ENCODE results near the gene KBTBD4. TPM values are rescaled to one million over a fixed set of nuclear protein-coding genes. Genes with fewer than 3 reads are reported as not detected.

KBTBD4 gene
- total and polyA plus RNA-seq, 2 of the 13 experiments (the other 11 are each of a cell fraction or from before 2014, with no cell fraction given), result 8.5 to 12.8 TPM

DNA sequence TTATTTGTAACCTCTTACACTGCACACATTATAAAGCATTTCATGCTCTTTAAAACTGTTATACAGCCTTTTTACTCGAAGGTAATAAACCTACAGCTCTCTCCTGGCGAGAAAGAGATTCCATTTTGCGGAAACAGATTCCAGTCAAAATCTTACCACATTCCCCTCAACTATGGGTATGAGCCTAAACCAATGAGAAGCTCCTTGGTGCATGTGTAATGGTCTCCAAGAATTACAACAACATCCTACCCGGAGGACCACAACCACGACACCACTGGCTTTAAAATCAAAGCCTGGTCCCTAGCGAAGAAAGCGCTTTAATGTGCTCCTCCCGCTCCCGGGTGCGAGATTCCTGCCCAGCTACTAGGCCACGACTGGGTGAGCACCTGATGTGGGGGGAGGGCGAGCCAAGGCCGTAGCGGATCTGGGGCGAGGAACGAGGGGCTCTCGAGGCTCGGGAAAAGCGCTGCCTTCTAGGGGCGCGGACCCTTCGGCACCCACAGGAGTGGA, 26.7 kb downstream of the KBTBD4 start (continued):
- TF ChIP-seq ZNF207 (IDR thresholded peaks at IDR 0.05; ENCODE audit: borderline replicate concordance) (no peak), ZNF644 (CRISPR knock-in tag; IDR thresholded peaks at IDR 0.05; ENCODE audit: low read depth) (no peak), TBX2 (CRISPR knock-in tag; IDR thresholded peaks at IDR 0.05; ENCODE audit: borderline replicate concordance) (no peak), ZMYM2 (CRISPR knock-in tag; IDR thresholded peaks at IDR 0.05) (no peak), PCBP2 (optimal IDR thresholded peaks at IDR 0.05; ENCODE audit: low read depth, low read length, poor library complexity, severe bottlenecking) (no peak), HDAC6 (IDR thresholded peaks at IDR 0.05; ENCODE audit: low read depth, low read length) (no peak), SALL1 (CRISPR knock-in tag; IDR thresholded peaks at IDR 0.05) (peak; percentile 28; the same call in 1 of the 2 replicates), SRSF9 (IDR thresholded peaks at IDR 0.05; ENCODE audit: borderline replicate concordance, insufficient read depth, low read depth, low read length, poor library complexity, severe bottlenecking) (no peak), FOXA3 (CRISPR knock-in tag; IDR thresholded peaks at IDR 0.05) (no peak), MAFK (conservative IDR thresholded peaks at IDR 0.05 in 1 of 2, IDR thresholded peaks at IDR 0.05 in 1 of 2; ENCODE audit: low read length in 2 of 2) (no peak), ATF7-NPFF (CRISPR knock-in tag; IDR thresholded peaks at IDR 0.05; ENCODE audit: low read depth) (no peak), HIVEP1 (CRISPR knock-in tag; IDR thresholded peaks at IDR 0.05) (no peak), RFXANK (CRISPR knock-in tag; IDR thresholded peaks at IDR 0.05) (no peak), MEF2D (CRISPR knock-in tag; IDR thresholded peaks at IDR 0.05) (no peak), ZSCAN22 (CRISPR knock-in tag; IDR thresholded peaks at IDR 0.05) (no peak), PAF1 (CRISPR knock-in tag; IDR thresholded peaks at IDR 0.05) (no peak), DR1 (CRISPR knock-in tag; IDR thresholded peaks at IDR 0.05) (no peak), ZFP62 (CRISPR knock-in tag; IDR thresholded peaks at IDR 0.05) (no peak), GTF3A (CRISPR knock-in tag; conservative IDR thresholded peaks at IDR 0.05) (no peak), ZNF282 (IDR thresholded peaks at IDR 0.05; ENCODE audit: partially characterized antibody) (no peak), NFKB2 (CRISPR knock-in tag; IDR thresholded peaks at IDR 0.05; ENCODE audit: borderline replicate concordance) (no peak), ISL2 (CRISPR knock-in tag; IDR thresholded peaks at IDR 0.05) (no peak)
- TF ChIP-seq, protein P1, sequence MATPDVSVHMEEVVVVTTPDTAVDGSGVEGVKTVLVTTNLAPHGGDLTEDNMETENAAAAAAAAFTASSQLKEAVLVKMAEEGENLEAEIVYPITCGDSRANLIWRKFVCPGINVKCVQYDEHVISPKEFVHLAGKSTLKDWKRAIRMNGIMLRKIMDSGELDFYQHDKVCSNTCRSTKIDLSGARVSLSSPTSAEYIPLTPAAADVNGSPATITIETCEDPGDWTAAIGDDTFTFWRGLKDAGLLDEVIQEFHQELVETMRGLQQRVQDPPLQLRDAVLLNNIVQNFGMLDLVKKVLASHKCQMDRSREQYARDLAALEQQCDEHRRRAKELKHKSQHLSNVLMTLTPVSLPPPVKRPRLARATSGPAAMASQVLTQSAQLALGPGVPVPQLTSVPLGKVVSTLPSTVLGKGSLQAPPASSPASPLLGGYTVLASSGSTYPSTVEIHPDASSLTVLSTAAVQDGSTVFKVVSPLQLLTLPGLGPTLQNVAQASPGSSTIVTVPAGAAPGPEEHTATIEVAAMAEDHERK (CRISPR knock-in tag; IDR thresholded peaks at IDR 0.05; ENCODE audit: low read depth), result no peak
- TF ChIP-seq, protein P2, sequence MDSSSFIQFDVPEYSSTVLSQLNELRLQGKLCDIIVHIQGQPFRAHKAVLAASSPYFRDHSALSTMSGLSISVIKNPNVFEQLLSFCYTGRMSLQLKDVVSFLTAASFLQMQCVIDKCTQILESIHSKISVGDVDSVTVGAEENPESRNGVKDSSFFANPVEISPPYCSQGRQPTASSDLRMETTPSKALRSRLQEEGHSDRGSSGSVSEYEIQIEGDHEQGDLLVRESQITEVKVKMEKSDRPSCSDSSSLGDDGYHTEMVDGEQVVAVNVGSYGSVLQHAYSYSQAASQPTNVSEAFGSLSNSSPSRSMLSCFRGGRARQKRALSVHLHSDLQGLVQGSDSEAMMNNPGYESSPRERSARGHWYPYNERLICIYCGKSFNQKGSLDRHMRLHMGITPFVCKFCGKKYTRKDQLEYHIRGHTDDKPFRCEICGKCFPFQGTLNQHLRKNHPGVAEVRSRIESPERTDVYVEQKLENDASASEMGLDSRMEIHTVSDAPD (CRISPR knock-in tag; IDR thresholded peaks at IDR 0.05), result no peak
- TF ChIP-seq, protein P3, sequence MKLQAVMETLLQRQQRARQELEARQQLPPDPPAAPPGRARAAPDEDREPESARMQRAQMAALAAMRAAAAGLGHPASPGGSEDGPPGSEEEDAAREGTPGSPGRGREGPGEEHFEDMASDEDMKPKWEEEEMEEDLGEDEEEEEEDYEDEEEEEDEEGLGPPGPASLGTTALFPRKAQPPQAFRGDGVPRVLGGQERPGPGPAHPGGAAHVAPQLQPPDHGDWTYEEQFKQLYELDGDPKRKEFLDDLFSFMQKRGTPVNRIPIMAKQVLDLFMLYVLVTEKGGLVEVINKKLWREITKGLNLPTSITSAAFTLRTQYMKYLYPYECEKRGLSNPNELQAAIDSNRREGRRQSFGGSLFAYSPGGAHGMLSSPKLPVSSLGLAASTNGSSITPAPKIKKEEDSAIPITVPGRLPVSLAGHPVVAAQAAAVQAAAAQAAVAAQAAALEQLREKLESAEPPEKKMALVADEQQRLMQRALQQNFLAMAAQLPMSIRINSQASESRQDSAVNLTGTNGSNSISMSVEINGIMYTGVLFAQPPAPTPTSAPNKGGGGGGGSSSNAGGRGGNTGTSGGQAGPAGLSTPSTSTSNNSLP (IDR thresholded peaks at IDR 0.05; ENCODE audit: low read depth, low read length), result no peak
- TF ChIP-seq, protein P4, sequence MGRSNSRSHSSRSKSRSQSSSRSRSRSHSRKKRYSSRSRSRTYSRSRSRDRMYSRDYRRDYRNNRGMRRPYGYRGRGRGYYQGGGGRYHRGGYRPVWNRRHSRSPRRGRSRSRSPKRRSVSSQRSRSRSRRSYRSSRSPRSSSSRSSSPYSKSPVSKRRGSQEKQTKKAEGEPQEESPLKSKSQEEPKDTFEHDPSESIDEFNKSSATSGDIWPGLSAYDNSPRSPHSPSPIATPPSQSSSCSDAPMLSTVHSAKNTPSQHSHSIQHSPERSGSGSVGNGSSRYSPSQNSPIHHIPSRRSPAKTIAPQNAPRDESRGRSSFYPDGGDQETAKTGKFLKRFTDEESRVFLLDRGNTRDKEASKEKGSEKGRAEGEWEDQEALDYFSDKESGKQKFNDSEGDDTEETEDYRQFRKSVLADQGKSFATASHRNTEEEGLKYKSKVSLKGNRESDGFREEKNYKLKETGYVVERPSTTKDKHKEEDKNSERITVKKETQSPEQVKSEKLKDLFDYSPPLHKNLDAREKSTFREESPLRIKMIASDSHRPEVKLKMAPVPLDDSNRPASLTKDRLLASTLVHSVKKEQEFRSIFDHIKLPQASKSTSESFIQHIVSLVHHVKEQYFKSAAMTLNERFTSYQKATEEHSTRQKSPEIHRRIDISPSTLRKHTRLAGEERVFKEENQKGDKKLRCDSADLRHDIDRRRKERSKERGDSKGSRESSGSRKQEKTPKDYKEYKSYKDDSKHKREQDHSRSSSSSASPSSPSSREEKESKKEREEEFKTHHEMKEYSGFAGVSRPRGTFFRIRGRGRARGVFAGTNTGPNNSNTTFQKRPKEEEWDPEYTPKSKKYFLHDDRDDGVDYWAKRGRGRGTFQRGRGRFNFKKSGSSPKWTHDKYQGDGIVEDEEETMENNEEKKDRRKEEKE (IDR thresholded peaks at IDR 0.05), result no peak
